HL-60 (cell line): ENCODE data around the gene NRXN3.

Experiments
- GABPA ChIP-seq: IDR thresholded peaks from 2 replicates; pipeline ENCODE4 v1.6.1; 2012; ENCODE audit warnings: low read depth
- POLR2AphosphoS5 ChIP-seq: IDR thresholded peaks from 2 replicates; pipeline ENCODE4 v1.6.1; 2012; ENCODE audit warnings: low read depth
- REST ChIP-seq: IDR thresholded peaks from 2 replicates; pipeline ENCODE4 v1.6.1; 2012; ENCODE audit warnings: low read depth; ENCODE audit not compliant: insufficient replicate concordance
- SPI1 ChIP-seq: IDR thresholded peaks from 2 replicates; pipeline ENCODE4 v1.6.1; 2012; ENCODE audit warnings: low read depth, mild to moderate bottlenecking, borderline replicate concordance
- TF ChIP-seq, protein P1 (sequence below): IDR thresholded peaks from one replicate; pipeline ENCODE4 v1.5.1; 2011; ENCODE audit warnings: low read length, control low read depth, inconsistent platforms; ENCODE audit not compliant: insufficient read depth

DNA sequence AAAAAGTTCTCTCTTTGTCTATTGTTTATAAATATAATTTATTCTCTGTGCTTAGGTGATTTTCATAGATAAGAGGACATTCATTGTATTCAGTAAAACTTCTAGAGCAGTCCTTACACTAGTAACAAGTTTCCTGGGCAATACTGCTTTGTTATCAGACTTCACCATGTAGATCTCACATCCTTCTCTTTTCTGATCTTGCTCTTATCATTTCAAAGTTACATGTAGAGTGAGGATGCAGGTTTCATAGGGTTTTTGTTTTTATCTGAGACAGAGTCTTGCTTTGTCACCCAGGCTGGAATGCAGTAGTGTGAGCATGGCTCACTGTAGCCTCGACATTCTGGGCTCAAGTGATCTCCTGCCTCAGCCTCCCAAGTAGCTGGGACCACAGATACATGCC, 1251.6 kb downstream of the NRXN3 start:
- TF ChIP-seq, protein P1, sequence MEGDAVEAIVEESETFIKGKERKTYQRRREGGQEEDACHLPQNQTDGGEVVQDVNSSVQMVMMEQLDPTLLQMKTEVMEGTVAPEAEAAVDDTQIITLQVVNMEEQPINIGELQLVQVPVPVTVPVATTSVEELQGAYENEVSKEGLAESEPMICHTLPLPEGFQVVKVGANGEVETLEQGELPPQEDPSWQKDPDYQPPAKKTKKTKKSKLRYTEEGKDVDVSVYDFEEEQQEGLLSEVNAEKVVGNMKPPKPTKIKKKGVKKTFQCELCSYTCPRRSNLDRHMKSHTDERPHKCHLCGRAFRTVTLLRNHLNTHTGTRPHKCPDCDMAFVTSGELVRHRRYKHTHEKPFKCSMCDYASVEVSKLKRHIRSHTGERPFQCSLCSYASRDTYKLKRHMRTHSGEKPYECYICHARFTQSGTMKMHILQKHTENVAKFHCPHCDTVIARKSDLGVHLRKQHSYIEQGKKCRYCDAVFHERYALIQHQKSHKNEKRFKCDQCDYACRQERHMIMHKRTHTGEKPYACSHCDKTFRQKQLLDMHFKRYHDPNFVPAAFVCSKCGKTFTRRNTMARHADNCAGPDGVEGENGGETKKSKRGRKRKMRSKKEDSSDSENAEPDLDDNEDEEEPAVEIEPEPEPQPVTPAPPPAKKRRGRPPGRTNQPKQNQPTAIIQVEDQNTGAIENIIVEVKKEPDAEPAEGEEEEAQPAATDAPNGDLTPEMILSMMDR, result no peak
- TF ChIP-seq REST, result no peak
- no peak for TF ChIP-seq GABPA
- TF ChIP-seq POLR2AphosphoS5, result no peak
- TF ChIP-seq SPI1, result no peak
